ENCODE measurements around the gene GCHFR. TPM values are rescaled to one million over a fixed set of nuclear protein-coding genes. Genes with fewer than 3 reads are reported as not detected.

The GCHFR gene
- total RNA-seq, 1 experiment from 2014 or later: 4.2 TPM

DNA sequence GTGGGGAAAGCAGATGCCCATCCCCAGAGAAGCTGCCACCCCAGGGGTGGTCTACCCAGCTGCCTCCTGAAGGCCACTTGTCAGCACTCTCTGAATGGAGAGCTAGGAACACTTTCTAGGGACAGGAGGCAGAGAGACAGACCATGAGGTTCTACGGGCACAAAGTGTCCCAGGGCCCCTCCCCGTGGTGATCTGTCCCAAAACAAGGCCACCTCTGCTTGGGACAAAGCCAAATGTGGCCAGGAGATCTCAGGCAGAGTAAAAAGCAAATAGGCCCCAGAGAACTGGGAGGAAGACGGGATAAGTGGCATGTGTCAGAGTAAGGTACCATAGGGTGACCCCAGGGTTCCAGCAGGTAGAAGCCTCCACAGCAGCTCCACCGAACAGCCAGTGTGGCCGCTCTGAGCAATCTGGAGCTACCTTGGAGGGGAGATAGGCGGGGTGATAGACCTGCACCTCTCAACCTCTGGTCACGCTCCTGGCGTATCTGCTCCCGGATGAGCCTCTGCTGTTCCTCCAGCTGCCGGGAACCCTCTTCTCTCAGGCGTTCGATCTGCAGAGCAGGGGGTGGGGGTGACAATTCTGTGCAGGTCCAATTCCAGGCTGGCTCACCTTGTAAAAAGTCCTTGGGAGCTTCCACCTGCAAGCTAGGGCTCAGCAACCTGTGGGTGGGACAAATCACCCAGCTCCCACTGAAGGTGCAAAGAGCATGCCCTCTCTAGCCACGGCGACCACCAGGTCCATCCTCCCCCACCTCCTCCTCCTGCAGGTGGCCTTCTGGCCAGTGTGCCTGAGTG is 12.1 kb downstream of the GCHFR start:
- no peak for DNase-seq (ENCODE audit: low read depth)

DNA sequence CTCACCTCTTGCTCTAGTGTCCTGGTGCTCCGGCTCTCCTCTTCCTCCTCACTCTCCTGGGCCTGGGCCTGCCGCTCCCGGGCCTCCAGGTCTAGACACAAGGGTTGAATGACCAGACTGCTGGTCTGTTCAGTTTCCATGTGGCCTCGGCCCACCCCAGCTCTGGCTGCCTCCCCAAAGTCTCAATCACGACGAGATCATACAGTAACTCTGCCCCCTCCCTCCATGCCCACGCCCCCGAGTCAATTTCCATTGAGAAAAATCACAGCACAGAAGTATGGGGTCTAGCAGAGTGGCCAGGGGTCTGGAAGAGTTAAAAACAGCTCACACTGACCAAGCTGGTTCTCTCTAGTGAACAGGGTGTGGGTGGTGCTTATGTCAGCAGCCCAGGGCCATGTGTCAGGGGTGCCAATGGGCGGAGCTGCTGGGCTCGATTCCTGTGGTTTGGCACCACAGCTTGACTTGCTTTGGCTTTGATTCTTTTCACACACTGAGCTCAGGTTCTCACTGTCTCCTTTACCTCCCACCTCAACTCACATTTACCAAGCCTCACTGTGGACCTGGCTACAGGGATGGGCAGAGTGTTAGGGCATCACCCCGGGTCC is 12.8 kb downstream of the GCHFR start:
- DNase-seq (ENCODE audit: low read depth): peak; percentile 76

DNA sequence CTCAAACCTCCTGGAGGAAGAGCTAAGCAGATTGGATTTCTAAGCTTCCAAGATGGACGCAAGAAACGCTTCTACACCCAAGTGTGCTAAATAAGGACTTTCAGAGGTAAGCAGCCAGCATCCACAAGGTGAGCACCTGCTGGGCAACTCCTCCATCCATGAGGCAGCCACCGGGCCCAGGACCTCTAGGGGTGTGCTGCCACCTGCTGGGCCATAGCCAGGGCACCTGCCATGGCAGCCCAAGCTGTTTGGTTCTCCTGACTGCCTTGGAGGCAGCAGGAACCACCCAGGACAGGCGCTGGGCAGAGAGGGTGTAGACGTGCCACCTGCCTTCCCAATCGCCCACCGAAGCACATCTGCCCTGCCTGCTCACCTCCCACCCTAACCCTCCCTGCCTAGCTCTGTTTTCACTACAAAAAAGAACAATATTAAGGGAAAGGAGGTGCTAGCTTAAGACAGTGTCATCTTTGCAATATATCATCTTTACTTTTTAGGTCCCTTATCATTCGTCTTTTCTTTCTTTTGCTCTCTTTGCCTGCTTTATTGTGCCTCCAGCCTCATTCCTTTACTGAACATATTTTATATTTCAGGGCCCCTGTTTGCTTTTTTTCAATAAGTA is 18.9 kb downstream of the GCHFR start:
- DNase-seq (ENCODE audit: low read depth): no peak

DNA sequence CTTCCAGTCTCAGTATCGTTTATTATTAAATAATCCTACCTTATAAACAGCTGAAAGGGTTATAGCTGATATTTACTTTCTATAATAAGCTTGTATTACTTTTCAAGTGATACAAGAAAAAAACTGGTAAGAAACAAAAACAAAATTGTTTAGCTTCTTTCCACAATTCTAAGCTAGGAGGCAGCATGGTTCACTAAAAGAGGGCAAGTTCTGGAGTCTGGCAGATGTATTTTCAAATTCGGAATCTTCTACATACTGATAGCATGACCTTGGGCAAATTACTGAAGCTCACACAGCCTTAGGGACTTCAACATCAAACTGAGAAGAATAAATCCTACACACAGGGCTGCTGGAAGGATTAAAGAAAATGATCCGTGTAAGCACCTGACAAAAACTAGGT is 21.3 kb downstream of the GCHFR start:
- no peak for DNase-seq (ENCODE audit: low read depth)

DNA sequence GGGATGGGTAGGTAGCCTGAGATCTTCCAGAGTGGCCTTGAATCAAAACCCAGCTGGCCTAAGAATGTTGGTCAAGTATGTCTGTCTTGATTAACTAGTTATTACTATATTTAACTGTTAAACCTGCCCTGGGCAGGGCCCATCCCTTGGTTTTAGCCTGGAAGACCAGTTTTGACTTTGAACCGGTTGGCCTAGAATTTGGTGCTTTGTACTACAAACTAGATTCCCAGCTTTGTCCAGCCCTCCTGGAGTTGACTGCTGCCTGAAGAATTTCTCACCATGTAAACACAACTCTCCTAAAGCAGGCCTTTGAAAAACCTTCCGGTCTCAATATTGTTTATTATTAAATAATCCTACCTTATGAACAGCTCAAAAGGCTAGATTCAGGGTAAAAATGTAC is 21.9 kb downstream of the GCHFR start:
- no peak for DNase-seq (ENCODE audit: low read depth)

DNA sequence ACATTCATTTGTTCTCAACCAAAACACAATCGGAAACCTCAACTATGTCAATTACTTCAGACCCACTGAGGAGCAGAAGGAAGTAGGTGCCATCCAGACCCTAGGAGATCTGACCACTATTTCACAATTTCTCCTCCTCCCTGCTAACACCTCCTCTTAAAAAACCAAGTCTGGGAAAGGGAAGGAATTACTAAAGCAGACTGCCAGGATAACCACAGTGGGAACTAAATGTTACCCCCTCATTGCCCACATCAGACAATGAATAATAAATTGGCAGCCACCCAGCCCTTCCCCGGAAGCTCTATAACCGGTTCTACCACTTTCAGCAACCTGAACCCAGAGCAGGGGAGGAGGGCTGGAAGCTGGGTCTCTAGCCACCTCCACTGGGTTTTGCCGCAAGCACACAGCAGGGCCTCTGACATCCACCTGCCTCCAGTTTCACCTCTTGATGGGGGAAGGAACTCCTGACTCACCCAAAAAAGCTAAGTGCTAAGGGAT is 23.5 kb downstream of the GCHFR start:
- peak; percentile 90 for DNase-seq (ENCODE audit: low read depth)

DNA sequence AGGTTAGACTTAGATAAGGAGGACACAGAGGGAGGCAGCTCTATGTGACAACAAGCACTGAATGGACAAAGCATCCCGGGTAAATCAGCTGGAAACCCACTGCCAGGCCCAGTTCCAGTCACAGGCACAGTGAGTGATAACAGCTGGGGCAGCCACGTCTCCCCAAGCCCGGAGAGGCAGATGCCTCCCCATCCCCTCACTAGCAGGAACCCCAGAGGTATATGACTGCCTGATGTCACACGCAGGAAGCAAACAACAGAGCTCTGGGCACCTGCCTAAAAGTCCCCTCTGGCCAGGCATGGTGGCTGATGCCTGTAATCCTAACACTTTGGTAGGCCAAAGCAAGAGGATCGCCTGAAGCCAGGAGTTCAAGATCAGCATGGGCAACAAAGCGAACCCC is 24.1 kb downstream of the GCHFR start:
- no peak for DNase-seq (ENCODE audit: low read depth)

DNA sequence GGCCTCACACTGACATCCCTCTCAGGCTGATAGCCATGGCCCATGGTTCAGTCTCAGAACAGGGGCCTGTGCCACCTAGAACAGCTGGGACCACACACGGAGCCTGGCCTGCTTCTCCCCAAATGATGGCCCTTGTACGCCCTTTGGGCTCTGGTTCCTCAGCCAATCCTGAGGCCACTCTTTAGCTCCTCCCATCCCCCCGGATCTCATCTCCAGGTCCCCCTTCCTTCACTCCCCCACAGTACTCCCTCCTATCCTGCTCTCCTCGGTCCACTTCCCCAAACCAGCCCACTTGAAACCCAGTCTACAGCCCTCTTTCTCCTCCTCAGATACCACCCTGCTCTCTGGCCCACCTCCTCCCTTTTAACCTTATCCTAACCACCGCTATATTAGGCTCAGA is 25.3 kb downstream of the GCHFR start:
- no peak for DNase-seq (ENCODE audit: low read depth)

DNA sequence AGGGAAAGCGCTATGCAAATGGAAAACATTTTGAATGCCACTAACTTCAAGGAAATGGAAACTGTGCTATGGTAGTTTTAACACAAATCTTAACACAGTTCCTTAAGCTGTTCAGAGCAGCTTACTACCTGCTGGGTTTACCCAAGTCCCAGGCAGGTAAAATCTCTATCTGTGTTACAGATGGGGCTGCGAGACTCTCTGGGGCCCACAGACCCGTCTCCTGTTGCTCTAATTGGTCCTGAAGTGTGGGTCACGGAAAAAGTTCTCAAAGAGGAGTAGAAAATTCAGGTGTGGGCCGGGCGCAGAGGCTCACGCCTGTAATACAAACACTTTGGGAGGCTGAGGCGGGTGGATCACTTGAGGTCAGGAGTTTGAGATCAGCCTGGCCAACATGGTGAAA is 26.1 kb downstream of the GCHFR start:
- no peak for DNase-seq (ENCODE audit: low read depth)

DNA sequence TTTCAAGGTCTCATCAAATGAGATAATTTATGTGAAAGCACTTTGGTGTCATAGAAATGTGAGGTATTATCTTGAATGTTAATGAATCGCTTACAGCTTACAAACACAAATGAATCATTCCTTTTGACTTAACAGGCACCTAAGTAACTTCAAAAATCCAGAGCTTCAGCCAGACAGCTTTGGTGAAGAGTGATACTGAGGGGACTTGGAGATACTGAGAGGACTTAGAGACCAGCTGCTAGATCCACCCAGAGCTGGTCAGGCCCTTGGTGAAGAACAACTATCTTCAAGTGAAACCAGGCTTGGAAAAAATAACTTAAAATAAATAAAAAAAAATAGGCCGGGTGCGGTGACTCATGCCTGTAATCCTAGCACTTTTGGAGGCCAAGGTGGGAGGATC is 26.9 kb downstream of the GCHFR start:
- DNase-seq (ENCODE audit: low read depth): peak; percentile 56

DNA sequence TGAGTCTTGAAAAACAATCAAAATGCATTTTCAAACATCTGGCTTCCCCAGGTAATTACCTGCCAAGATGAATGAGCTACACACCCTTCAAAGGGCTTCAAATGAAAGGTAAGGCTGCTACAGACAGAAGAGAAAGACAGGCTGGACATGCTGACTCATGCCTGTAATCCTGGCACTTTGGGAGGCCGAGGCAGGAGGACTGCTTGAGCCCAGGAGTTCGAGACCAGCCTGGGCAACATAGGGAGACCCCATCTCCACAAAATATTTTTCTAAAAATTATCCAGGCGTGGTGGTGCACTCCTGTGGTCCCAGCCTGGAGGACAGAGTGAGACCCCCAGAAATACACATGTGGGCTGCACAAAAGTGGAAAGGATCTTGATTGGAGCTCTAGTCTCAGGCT is 28.5 kb downstream of the GCHFR start:
- no peak for DNase-seq (ENCODE audit: low read depth)

DNA sequence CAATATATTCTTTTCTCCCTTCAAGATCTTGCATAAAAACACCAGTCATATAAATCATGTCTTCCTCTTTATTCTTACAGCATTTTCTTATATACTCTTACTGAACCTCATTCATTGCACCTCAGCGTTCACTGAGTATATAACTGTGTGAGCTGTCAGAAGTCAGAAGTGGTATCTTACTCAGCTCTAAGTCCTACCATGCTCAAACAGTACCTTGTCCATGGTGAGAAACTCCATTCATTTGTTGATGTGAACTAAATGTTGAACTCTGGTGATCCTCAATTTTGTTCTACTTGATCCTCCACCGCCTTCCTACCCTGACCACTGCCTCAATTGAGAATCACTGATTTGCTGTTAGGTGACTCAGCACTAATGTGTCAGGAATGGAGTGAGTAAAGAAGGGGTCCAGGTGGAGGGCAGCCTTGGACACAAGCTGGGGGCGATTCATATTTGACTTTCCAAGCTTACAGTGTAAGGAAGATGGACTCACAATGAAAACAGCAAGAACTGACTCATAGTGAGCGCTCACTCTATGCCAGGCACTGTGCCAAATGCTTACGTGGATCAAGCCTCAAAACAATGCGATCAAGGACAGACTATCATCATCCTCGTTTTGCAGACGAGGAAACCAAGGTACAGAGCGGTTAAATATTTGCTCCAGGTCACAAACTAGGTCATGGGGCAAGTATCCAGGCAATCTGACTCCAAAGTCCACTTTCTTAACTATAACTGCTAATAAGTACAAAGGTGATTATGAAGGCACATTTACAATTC is 29.5 kb downstream of the GCHFR start:
- peak; percentile 93 for DNase-seq (ENCODE audit: low read depth)

DNA sequence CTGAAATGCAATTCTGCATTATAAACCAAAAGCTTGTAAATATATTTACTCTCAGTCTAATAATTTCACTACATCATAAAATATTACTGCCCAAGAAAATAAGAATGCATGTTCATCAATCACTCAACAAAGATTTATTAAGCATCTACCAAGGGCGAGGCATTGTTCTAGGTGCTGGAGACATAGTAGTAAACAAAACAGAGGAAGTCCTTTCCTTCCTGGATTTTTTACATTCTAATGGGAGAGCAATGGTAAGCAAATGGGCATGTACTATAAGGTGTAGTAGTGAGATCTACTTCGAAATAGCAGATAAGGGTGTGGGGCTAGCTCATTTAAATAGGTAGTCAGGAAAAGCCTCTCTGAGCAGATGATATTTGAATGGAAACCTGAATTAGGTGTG is 32.2 kb downstream of the GCHFR start:
- no peak for DNase-seq (ENCODE audit: low read depth)

DNA sequence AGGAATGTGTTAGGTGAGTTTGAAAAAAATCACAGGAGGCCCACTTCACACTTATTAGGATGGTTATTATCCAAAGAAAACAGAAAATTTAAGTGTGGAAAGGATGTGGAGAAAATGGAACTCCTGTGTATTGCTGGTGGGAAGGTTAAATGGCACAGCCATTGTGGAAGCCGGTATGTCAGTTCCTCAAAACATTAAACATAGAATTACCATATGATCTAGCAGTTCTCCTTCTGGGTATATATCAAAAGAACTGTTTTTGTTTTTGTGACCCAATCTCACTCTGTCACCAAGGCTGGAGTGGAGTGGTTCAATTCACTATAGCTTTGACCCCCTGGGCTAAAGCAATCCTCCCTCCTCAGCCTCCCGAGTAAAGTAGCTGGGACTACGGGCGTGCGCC is 32.6 kb downstream of the GCHFR start:
- DNase-seq (ENCODE audit: low read depth): no peak

DNA sequence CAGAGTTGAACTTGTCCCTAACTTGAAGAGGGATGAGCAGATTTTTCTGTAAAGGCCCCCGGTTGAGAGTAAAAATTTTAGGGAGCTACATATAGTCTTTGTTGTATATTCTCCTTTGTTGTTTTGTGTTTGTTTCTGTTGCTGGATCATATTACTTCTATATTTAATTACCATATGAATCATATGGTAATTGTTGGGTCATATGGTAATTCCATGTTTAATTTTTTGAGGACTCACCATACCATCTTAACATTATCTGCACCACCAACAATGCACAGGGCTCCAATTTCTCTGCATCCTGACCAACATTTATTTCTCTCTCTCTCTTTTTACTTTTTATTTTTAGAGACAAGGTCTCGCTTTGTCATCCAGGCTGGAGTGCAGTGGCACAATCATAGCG is 35.7 kb downstream of the GCHFR start:
- no peak for DNase-seq (ENCODE audit: low read depth)

DNA sequence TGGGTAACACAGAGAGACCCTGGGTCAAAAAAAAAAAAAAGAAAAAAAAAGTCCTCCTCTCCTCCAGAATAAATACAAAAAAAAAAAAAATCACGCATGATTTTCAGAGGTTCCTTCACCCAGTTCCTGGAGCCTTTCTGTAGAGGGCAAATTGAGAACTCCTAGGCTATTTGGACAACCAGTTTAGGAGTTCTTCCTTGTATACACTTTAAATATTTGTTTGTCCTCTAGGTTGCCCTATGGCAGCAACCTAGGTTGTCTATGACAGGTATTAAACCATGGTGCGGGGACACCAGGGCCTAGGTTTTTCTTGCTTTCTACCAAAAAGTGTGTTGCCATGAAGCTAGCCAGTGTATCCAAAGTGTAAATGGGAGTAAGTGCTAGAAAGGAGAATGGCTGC is 39.2 kb downstream of the GCHFR start:
- no peak for DNase-seq (ENCODE audit: low read depth)

DNA sequence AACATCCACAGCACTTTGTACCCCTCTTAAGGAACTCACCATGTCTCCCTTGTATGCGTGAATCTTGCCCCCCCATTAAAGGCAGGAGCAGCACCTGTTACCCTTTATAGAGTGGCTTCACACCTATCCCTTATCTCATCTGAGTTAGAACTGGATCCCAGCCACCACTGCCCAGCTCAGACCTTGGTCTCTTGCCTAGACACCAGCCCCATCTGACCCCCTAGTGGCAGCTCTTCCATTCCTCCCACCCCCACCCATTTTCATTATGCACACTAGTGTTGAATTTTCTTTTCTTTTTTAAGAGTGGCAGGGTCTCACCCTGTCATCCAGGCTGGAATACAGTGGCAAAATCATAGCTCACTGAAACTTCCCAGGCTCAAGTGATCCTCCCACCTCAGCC is 39.8 kb downstream of the GCHFR start:
- DNase-seq (ENCODE audit: low read depth): no peak

DNA sequence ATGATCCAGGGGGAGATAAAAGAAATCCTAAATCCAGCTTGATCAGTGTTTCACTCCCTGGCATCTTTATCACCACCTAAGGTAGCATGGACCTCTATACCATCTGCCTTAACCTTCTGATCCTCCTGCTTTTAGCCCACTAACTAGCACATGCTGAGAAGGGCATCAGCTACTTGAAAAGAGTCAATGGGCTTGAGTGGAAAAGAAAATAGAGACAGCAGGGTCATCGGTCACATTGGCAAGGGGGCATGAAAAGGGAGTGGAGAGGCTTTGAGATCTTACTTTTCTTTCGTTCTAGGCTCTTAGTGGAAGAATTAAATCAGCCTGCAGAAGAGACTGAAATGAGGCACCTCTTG is 42.8 kb downstream of the GCHFR start:
- no peak for DNase-seq (ENCODE audit: low read depth)

DNA sequence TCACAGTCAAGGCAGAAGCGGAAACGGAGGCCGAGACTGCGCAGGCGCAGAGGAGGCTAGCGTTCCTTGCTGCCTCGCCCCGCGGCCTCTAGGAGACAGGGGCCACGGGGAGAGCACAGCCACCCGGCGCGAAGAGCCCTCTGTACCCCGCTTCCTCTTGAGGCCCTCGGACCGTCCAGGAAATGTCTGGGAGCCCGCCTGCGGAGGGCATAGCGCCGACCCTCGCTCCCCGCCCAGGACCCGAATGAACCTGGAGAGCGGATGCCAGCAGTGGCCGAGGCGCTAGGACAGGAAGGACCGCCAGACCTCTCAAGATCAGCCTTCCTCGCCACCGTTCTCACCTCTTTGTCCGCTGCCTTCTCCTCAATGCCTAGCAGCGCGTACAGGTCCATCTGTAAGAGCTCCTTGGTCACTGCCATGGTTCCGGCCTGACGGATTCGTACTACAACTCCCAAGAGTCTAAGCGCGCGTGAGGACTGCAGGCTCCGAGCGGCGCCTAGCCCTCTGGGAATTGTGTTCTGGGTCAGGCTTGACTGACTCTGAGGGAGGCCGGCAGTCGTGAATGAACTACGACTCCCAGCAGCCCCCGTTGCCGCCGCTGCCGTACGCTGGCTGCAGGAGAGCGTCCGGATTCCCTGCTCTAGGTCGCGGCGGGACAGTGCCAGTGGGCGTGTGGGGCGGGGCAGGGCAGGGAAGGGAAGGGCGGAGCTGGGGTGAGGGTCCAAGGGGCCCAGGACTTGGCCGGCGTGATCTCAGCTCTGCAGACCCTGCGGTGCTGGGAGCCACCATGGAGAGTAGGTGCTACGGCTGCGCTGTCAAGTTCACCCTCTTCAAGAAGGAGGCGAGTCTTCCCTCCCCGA is 43.4 kb downstream of the GCHFR start, which contains the start of the genes DNAJC17 and ZFYVE19:
Gene DNAJC17, minus strand, starts transcription at position 446 of the 860 bp plus-strand sequence. Its CDS starts 27 bp downstream, at position 419.
Gene ZFYVE19, plus strand, starts transcription at position 62 of the 860 bp plus-strand sequence. Its CDS starts 501 bp downstream, at position 563.
- peak; percentile 99 for DNase-seq (ENCODE audit: low read depth)

DNA sequence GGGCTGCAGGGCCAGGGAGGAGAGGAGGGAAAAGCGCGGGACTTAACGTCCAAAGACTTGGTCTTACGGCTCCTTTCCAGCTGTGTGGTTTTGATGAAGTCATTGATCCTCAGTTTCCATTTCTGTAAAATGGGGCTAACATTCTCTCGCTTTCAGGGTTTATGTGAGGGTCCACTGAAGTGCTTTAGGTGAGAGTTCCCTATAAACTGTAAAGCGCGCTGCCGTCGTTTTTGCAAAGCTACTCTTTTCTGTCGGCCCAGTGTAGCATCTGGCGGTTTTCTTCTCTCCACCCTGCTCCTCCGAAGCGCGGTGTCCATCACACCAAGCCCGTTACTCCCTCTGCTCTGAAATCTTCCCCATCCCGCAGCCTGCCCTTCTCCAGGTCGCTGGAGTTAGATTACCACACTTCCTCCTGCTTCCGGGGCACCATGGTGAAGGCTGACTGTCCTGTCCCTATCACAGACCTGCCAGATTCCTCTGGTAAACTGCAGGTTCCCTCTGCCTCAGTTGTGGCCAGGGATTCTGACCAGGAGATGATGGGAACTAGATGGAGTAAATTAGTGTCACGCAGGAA is 44.1 kb downstream of the GCHFR start:
- DNase-seq (ENCODE audit: low read depth): no peak
